Astrocyte (in vitro differentiated cells and primary cell): ENCODE measurements around the gene FAM174C. TPM values are rescaled to one million over a fixed set of nuclear protein-coding genes. Genes with fewer than 3 reads are reported as not detected.

ENCODE experiments used
- DNase-seq: peaks from one replicate; pipeline ENCODE4 v3.0.0-alpha.2; 2010; ENCODE audit warnings: low read depth
- FAIRE-seq: peaks from 2 replicates; lab custom pipeline; 2011; peaks lifted over from hg19 to GRCh38; lab: Jason Lieb, UNC
- H2AFZ ChIP-seq: 2 replicates; pipeline ENCODE4 v1.6.0; 2012; ENCODE audit warnings: low read depth, low read length, inconsistent platforms
- H3K27ac ChIP-seq: 2 replicates; pipeline ENCODE4 v1.5.1; 2011; ENCODE audit warnings: low read depth, low read length, inconsistent platforms
- H3K27me3 ChIP-seq: 2 replicates; pipeline ENCODE4 v1.6.0; 2011; ENCODE audit warnings: low read length, inconsistent platforms; ENCODE audit not compliant: insufficient read depth
- H3K36me3 ChIP-seq: 2 replicates; pipeline ENCODE4 v1.5.1; 2011; ENCODE audit warnings: low read length, inconsistent platforms; ENCODE audit not compliant: insufficient read depth
- H3K4me1 ChIP-seq: 2 replicates; pipeline ENCODE4 v1.5.1; 2011; ENCODE audit warnings: low read length, inconsistent platforms; ENCODE audit not compliant: insufficient read depth
- H3K4me2 ChIP-seq: 2 replicates; pipeline ENCODE4 v1.6.0; 2012; ENCODE audit warnings: low read length, inconsistent platforms
- H3K4me3 ChIP-seq: 2 replicates; pipeline ENCODE4 v1.5.1; 2011; ENCODE audit warnings: low read depth, mild to moderate bottlenecking, low read length, inconsistent platforms; ENCODE audit not compliant: insufficient read depth
- H3K79me2 ChIP-seq: 2 replicates; pipeline ENCODE4 v1.6.0; 2012; ENCODE audit warnings: mild to moderate bottlenecking, low read length, inconsistent platforms; ENCODE audit not compliant: insufficient read depth
- H3K9ac ChIP-seq: 2 replicates; pipeline ENCODE4 v1.6.0; 2012; ENCODE audit warnings: mild to moderate bottlenecking, low read length, inconsistent platforms
- H3K9me3 ChIP-seq: 2 replicates; pipeline ENCODE4 v1.5.1; 2012; ENCODE audit warnings: low read depth, mild to moderate bottlenecking, low read length, inconsistent platforms; ENCODE audit not compliant: insufficient read depth
- H4K20me1 ChIP-seq: 2 replicates; pipeline ENCODE4 v1.6.0; 2012; ENCODE audit warnings: low read length, inconsistent platforms; ENCODE audit not compliant: insufficient read depth
- H3K27ac Mint-ChIP-seq: one replicate; pipeline ENCODE4 v1.8.0; 2021; ENCODE audit warnings: mild to moderate bottlenecking, mixed read lengths; ENCODE audit not compliant: unreplicated experiment
- H3K27me3 Mint-ChIP-seq: one replicate; pipeline ENCODE4 v1.8.0; 2021; ENCODE audit warnings: low read depth, mixed read lengths; ENCODE audit not compliant: unreplicated experiment
- H3K36me3 Mint-ChIP-seq: one replicate; pipeline ENCODE4 v1.8.0; 2021; ENCODE audit warnings: low read depth, mixed read lengths; ENCODE audit not compliant: unreplicated experiment
- H3K4me1 Mint-ChIP-seq: one replicate; pipeline ENCODE4 v1.8.0; 2021; ENCODE audit warnings: low read depth, mixed read lengths; ENCODE audit not compliant: unreplicated experiment
- H3K4me3 Mint-ChIP-seq: one replicate; pipeline ENCODE4 v1.8.0; 2021; ENCODE audit warnings: mild to moderate bottlenecking, moderate library complexity, mixed read lengths; ENCODE audit not compliant: unreplicated experiment
- H3K9me3 Mint-ChIP-seq: one replicate; pipeline ENCODE4 v1.8.0; 2021; ENCODE audit warnings: mild to moderate bottlenecking, mixed read lengths; ENCODE audit not compliant: unreplicated experiment
- EZH2 ChIP-seq: IDR thresholded peaks from 2 replicates; pipeline ENCODE4 v1.6.1; 2012; ENCODE audit warnings: mild to moderate bottlenecking, low read length, inconsistent platforms; ENCODE audit not compliant: insufficient read depth
- total RNA-seq: library from RNA; stranded (reverse); gene quantifications from 2 replicates; pipeline ENCODE4 v1.2.1, GENCODE V29; 2021
- TF ChIP-seq, protein P1 (sequence below): IDR thresholded peaks from 2 replicates; pipeline ENCODE4 v1.5.1; 2011; ENCODE audit warnings: low read depth, mild to moderate bottlenecking, inconsistent platforms, low read length, moderate library complexity; ENCODE audit not compliant: insufficient read depth

The FAM174C gene
- total RNA-seq, 1 donor from 2014 or later = 50.5 TPM

DNA sequence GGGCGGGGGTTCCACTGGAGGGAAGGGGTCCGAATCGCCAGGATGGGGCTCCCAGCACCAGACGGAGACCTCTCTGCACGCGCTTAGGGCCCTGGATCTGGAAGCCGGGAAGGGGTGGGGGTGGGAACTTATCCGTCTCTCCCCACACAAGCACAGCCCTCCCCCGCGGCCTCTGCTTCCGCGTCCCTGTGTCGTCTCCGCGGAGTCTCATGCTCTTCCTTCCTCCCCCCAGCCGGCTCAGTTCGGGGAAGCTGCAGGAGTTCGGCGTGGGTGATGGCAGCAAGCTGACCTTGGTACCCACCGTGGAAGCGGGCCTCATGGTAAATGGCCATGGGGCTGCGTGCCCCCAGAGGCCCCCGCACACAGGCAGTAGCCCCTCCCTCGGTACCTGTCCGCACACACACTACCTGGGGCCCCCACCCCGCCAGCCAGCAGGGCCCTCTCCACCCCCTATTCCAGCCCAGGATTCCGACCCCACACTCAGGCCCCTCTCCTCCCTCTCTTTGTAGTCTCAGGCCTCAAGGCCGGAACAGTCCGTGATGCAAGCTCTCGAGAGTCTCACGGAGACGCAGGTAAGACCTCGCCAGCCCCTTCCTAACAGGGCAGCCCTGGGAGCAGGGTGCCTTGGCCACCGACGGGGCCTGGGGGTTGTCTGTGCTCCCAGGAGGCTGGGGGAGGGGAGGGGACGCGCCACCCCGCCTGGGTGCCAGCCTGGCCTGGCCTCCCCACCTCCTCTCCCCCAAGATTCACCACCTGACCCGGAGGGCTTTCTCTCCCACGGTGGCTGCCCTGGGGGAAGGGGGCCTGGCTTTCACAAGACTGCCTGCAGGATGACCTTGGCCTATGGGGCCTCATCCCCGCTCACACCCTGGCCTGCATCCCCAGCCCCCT, 23.8 kb upstream of the FAM174C start:
- Mint-ChIP-seq H3K27ac (peak overlapping the region; percentile 96), H3K36me3 (peaks cover 2% of the 10 kb centered on the region), H3K4me1 (peaks cover 5% of the 10 kb centered on the region), H3K4me3 (peak overlapping the region; percentile 92), H3K27me3 (no peaks in the 10 kb centered on the region), H3K9me3 (no peaks in the 10 kb centered on the region)
- Histone ChIP-seq H3K9me3 (no peaks in the 10 kb centered on the region), H3K36me3 (peaks cover 17% of the 10 kb centered on the region), H2AFZ (no peak overlapping the region), H3K4me1 (peaks cover 36% of the 10 kb centered on the region), H3K4me3 (peak overlapping the region; percentile 84), H3K4me2 (peak overlapping the region; percentile 100), H3K79me2 (peaks cover 71% of the 10 kb centered on the region), H3K9ac (peak overlapping the region; percentile 88), H3K27me3 (no peaks in the 10 kb centered on the region), H4K20me1 (peaks cover 47% of the 10 kb centered on the region), H3K27ac (peak overlapping the region; percentile 85)
- no peak for FAIRE-seq
- TF ChIP-seq, protein P1, sequence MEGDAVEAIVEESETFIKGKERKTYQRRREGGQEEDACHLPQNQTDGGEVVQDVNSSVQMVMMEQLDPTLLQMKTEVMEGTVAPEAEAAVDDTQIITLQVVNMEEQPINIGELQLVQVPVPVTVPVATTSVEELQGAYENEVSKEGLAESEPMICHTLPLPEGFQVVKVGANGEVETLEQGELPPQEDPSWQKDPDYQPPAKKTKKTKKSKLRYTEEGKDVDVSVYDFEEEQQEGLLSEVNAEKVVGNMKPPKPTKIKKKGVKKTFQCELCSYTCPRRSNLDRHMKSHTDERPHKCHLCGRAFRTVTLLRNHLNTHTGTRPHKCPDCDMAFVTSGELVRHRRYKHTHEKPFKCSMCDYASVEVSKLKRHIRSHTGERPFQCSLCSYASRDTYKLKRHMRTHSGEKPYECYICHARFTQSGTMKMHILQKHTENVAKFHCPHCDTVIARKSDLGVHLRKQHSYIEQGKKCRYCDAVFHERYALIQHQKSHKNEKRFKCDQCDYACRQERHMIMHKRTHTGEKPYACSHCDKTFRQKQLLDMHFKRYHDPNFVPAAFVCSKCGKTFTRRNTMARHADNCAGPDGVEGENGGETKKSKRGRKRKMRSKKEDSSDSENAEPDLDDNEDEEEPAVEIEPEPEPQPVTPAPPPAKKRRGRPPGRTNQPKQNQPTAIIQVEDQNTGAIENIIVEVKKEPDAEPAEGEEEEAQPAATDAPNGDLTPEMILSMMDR = no peak
- TF ChIP-seq EZH2 = no peak
- DNase-seq = no peak

DNA sequence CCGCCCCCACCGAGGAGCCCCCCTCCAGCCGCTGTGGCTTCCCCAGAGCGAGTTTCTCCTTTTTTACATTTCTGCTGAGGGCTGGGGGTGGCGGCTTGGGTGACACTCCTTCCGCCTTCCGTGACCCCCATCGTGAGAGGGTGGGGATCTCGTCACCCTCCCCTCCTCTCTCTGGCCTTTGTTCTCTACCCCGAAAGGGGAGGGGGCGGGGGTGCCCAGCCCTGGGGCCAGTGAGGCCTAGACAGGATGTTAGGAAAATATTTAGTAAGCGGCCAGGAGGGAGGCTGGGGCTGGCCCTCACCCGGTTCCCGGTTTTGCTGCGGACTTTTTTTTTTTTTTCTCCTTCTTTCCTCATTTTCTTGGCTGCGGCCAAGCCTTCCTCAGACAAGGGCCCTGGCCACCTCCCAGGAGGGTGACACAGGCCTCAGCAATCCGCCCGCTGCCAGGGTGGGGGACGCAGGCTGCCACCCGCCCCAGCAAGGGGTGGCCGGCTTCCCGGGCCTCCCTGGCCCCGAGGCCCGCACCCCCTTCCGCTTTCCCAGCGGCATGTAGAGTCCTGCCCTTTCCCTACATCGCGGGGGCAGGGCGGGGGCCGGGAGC, 23.0 kb upstream of the FAM174C start:
- Histone ChIP-seq H4K20me1 (peaks cover 54% of the 10 kb centered on the region), H3K4me3 (peak overlapping the region; percentile 84), H3K27ac (peak overlapping the region; percentile 89), H3K9me3 (no peaks in the 10 kb centered on the region), H3K4me1 (peaks cover 41% of the 10 kb centered on the region), H2AFZ (no peak overlapping the region), H3K27me3 (no peaks in the 10 kb centered on the region), H3K9ac (peak overlapping the region; percentile 88), H3K4me2 (peak overlapping the region; percentile 100), H3K36me3 (peaks cover 22% of the 10 kb centered on the region), H3K79me2 (peaks cover 79% of the 10 kb centered on the region)
- H3K4me3 Mint-ChIP-seq = peak overlapping the region; percentile 92
- no peak for TF ChIP-seq EZH2
- TF ChIP-seq, protein P1 = no peak
- H3K4me1 Mint-ChIP-seq = peaks cover 5% of the 10 kb centered on the region
- H3K27me3 Mint-ChIP-seq = no peaks in the 10 kb centered on the region
- peak overlapping the region; percentile 26 for H3K27ac Mint-ChIP-seq
- H3K9me3 Mint-ChIP-seq = no peaks in the 10 kb centered on the region
- peaks cover 2% of the 10 kb centered on the region for H3K36me3 Mint-ChIP-seq
- DNase-seq = peak; percentile 93
- FAIRE-seq = no peak
